Loucy (cell line): Measurements from ENCODE around the gene ISLR.

Experiments used
- CTCF ChIP-seq: fragments of 200-600 bp; sonication (generic); conservative IDR thresholded peaks from 2 replicates; pipeline ENCODE4 v1.5.1; 2014; ENCODE audit warnings: mild to moderate bottlenecking, antibody characterized with exemption, low read length
- EZH2phosphoT487 ChIP-seq: fragments of 200-600 bp; IDR thresholded peaks from 2 replicates; pipeline ENCODE4 v1.6.1; 2018; ENCODE audit warnings: antibody characterized with exemption, mild to moderate bottlenecking, moderate library complexity, borderline replicate concordance

- TF ChIP-seq CTCF (no peak), EZH2phosphoT487 (no peak)
Observed at GRCh38 chr15:74165461-74165860, 8.0 kb upstream of the ISLR start.
